ENCODE measurements around the gene PMS1.

Gene PMS1

DNA sequence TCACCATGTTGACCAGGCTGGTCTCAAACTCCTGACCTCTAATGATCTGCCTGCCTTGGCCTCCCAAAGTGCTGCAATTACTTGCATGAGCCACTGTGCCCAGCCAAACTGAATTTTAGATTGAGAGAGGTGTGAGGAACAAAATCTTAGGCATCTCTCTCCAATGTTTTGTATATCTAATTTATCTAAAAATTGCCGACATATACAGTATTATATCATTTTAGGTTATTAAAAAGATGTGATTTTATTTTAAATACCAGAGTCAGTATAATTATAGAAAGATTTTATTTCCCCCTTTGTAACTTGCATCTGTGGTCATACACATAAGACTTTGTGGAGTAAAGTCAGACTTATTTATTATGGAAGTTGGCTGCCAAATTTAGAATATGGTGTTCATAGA, 10.1 kb downstream of the PMS1 start:
- TF ChIP-seq, protein P1, sequence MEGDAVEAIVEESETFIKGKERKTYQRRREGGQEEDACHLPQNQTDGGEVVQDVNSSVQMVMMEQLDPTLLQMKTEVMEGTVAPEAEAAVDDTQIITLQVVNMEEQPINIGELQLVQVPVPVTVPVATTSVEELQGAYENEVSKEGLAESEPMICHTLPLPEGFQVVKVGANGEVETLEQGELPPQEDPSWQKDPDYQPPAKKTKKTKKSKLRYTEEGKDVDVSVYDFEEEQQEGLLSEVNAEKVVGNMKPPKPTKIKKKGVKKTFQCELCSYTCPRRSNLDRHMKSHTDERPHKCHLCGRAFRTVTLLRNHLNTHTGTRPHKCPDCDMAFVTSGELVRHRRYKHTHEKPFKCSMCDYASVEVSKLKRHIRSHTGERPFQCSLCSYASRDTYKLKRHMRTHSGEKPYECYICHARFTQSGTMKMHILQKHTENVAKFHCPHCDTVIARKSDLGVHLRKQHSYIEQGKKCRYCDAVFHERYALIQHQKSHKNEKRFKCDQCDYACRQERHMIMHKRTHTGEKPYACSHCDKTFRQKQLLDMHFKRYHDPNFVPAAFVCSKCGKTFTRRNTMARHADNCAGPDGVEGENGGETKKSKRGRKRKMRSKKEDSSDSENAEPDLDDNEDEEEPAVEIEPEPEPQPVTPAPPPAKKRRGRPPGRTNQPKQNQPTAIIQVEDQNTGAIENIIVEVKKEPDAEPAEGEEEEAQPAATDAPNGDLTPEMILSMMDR (conservative IDR thresholded peaks at IDR 0.05; ENCODE audit: low read length), result no peak
- H3K4me3 ChIP-seq (ENCODE audit: low read length), result no peak overlapping the region
- no peak for DNase-seq (ENCODE audit: low read depth)

DNA sequence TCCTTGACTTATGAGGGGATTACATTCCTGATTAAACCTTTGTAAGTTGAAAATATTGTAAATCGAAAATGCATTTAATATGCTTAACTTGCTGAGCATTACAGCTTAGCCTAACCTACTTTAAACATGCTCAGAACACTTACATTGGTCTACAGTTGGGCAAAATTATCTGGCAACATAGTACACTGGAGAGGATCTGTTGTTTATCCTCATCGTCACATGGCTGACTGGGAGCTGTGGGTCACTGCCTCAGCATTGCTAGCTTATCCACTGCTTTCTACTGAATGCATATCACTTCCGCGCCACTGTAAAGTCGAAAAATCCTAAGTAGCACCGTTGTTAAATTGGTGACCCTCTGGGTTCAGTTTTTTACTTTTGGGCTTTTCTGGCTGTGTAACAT, 13.7 kb downstream of the PMS1 start:
- no peak for DNase-seq (ENCODE audit: low read depth)
- TF ChIP-seq, protein P1 (conservative IDR thresholded peaks at IDR 0.05; ENCODE audit: low read length), result no peak

DNA sequence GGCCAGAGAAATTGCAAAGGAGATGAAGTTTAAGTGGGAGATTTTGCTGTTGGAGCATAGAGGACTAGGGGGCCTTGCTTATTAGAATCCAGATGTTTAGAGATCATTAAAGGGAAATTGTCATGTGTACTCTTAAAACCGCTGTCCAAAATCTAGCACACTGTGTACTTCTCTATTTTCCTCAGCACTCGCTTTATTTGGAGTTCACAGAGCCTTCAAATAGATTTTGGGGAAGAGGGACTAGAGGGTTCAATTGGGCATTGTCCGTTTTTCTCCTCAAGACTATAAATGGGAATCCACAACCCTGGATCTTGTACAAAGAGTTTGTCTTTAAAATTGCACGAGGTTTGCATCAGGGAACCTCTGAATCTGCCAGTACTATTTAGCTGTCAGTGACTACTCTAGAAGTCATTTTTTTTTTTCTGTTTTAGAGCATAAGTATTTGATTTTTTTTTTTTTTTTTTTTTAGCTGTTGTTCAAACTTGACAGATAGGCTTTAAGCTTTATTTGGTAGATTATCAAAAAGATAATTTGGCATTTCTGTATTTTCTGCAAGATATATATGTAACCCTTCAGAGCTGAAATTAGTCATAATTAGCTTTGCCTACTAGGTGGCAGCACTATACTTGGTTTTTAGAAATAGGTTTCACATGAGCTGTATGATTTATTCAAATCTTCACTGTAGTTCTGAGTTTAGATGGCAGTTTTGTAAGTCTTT, 14.2 kb downstream of the PMS1 start:
- DNase-seq (ENCODE audit: low read depth), result peak; percentile 71
- TF ChIP-seq, protein P1 (conservative IDR thresholded peaks at IDR 0.05; ENCODE audit: low read length), result peak; percentile 70

More for the DNA sequence above, 13.7 kb downstream of the PMS1 start:
- no peak overlapping the region for H3K4me3 ChIP-seq (ENCODE audit: low read length)

DNA sequence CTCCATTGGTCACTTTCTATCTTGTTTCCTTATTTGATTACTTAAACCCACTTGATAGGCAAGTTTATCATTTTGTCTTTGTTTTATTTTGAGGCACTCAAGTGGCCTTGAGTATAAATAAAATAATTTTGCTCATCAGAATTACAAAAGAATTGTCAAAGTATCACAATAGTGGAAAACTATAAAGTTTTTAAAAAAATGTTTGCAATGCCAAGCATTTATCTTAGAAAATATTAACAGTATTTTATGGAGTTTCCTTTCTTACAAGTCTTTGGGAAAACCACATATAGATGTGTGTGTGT, 14.7 kb downstream of the PMS1 start:
- no peak for DNase-seq (ENCODE audit: low read depth)
- no peak overlapping the region for H3K4me3 ChIP-seq (ENCODE audit: low read length)
- TF ChIP-seq, protein P1 (conservative IDR thresholded peaks at IDR 0.05; ENCODE audit: low read length), result no peak

More for the DNA sequence above, 14.2 kb downstream of the PMS1 start:
- no peak overlapping the region for H3K4me3 ChIP-seq (ENCODE audit: low read length)

DNA sequence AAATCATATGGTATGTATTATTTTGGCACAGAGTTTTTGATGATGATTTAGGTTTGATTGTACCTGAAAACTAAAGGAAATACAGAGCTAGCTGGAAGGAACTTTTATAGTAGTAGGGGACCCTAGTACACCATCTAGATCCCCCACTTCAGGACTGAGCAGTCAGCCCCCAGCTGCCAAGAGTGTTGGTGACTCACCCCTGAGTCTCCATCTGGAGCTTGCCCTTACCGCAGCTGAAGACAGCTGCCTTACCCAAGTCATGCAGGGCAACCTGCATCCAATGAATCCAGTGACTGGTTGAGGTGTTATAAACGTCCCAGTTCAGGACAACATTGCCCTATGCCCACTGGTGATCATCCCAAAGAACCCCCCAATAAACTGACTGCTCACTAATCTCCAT, 15.3 kb downstream of the PMS1 start:
- no peak overlapping the region for H3K4me3 ChIP-seq (ENCODE audit: low read length)
- TF ChIP-seq, protein P1 (conservative IDR thresholded peaks at IDR 0.05; ENCODE audit: low read length), result no peak
- peak; percentile 69 for DNase-seq (ENCODE audit: low read depth)

DNA sequence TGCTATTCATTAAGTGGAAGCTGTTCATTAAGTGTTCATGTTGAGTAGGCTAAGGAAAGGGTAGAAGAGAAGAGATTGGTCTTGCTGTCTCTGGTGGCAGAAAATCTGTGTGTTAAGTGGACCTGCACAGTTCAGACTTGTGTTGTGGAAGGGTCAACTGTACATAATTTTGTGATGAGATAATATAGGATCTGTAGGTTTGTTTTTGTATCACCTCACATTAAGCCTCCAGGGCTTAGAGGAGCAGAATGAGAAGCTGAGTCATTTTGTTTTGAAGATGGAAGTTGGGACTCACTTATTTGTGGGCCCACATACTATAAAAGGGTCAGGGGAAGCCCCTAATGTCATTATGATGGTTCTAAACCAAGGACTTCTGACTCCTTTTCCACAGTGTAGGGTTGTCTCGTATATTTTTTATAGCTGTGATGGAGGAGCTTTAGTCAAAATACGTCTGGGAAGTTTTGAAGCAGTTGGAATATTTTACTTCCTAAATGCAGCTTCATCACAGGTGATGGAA, 18.2 kb downstream of the PMS1 start:
- no peak overlapping the region for H3K4me3 ChIP-seq (ENCODE audit: low read length)
- TF ChIP-seq, protein P1 (conservative IDR thresholded peaks at IDR 0.05; ENCODE audit: low read length), result no peak
- DNase-seq (ENCODE audit: low read depth), result no peak

DNA sequence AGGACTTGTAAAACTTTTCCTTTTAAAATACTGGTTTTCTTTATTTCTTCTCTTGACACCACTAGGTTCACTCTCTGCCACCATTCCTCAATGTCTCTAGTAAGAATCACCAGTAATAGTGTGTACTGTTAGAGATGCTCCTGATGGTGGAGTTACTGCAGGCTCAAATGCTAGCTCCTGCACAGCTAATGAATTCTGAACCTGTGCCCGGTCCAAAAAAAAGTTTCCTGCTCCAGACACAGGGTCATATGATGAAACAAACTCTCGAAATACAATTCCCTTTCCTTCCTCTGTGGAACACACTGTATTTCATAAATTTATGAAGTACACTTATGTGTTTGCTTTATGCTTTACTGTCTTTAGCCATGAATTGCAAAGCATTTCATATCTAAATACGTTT, 19.2 kb downstream of the PMS1 start:
- DNase-seq (ENCODE audit: low read depth), result no peak
- no peak overlapping the region for H3K4me3 ChIP-seq (ENCODE audit: low read length)
- TF ChIP-seq, protein P1 (conservative IDR thresholded peaks at IDR 0.05; ENCODE audit: low read length), result no peak
